Epithelial cell of esophagus (primary cell): Measurements from ENCODE around the gene BSCL2.
"Not testable (repeated sequence)": the region's sequence is repeated elsewhere in the genome, so short reads cannot be mapped to it uniquely, and the experiment has no call there.

ENCODE experiments used
- DNase-seq: peaks from one replicate; pipeline ENCODE4 v3.0.0; 2010; ENCODE audit warnings: low read depth
- H3K4me3 ChIP-seq: 2 replicates; pipeline ENCODE4 v1.5.1; 2011; ENCODE audit warnings: mild to moderate bottlenecking, low read length, control low read depth
- TF ChIP-seq, protein P1 (sequence below): IDR thresholded peaks from 2 replicates; pipeline ENCODE4 v1.5.1; 2011; ENCODE audit warnings: low read depth, mild to moderate bottlenecking, low read length, control low read depth, inconsistent platforms; ENCODE audit not compliant: insufficient read depth; ENCODE audit errors: missing control alignments

The BSCL2 gene

DNA sequence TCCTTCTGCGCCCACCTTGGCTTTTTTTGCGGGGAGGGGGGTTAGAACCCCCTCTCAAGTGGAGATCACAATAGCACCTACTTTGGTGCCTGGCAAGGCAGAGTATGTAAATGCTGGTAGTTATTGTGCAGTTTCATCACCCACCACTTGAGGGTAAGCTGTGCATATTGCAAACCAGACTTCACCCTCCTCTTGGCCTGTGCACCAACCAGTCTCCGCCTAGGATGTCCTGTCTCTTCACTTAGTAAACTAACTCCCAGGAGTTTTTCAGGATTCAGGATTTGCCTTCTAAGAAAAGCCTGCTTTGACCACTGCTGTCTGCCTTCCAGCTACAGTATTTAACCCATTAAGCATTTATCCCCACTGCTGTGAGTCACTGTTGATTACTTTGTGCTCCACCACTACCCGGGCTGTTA, 26.4 kb downstream of the BSCL2 start:
- TF ChIP-seq, protein P1, sequence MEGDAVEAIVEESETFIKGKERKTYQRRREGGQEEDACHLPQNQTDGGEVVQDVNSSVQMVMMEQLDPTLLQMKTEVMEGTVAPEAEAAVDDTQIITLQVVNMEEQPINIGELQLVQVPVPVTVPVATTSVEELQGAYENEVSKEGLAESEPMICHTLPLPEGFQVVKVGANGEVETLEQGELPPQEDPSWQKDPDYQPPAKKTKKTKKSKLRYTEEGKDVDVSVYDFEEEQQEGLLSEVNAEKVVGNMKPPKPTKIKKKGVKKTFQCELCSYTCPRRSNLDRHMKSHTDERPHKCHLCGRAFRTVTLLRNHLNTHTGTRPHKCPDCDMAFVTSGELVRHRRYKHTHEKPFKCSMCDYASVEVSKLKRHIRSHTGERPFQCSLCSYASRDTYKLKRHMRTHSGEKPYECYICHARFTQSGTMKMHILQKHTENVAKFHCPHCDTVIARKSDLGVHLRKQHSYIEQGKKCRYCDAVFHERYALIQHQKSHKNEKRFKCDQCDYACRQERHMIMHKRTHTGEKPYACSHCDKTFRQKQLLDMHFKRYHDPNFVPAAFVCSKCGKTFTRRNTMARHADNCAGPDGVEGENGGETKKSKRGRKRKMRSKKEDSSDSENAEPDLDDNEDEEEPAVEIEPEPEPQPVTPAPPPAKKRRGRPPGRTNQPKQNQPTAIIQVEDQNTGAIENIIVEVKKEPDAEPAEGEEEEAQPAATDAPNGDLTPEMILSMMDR, result peak; percentile 79
- H3K4me3 ChIP-seq, result no peak overlapping the region
- peak; percentile 81 for DNase-seq

DNA sequence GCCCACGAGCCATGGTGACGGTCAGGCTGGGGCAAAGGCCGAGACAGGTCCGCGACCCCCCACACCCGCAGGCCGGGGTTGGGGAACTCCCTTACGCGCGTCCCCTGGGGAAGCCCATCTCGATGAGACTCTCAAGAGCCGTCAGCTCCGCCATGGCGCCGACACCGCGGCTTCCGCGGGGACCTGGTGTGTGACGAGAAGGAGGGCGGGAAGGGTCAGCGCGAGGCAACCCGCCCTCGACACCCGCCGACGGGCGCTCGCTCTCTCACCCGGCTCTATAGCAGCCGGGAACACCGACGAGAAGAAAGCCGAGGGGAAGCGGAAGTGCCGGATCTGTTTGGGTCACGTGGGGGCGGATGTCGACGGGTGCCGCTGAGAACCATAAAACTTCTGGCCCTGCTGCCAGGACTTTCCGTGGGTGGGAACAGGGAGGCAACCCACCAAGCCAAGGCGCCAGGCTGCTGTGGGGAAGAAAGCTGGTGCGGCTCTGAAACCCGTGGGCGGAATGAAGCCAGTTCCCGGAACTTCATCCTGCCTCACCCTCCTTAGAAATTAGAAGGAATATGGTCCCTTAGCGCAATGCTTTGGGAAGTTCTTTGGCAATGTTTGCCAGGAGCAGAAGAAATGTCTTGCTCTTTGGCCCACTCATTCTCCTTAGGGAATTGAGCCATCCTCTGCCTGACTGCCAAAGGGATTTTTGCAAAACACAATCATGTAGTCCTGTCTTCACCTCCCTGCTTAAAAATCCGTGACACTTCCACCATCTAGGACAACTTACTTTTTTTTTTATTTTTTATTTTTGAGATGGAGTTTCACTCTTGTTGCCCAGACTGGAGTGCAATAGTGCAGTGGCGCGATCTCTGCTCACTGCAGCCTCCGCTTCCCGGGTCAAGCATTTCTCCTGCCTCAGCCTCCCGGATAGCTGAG, 28.2 kb downstream of the BSCL2 start, which contains the start of gene UBXN1:
Gene UBXN1, minus strand, starts transcription at position 304 of the 927 bp plus-strand sequence. Its CDS starts 150 bp downstream, at position 154.
- peak within 1 kb of the TSS; percentile 92 for H3K4me3 ChIP-seq
- TF ChIP-seq, protein P1, result no peak
- DNase-seq, result peak; percentile 89

DNA sequence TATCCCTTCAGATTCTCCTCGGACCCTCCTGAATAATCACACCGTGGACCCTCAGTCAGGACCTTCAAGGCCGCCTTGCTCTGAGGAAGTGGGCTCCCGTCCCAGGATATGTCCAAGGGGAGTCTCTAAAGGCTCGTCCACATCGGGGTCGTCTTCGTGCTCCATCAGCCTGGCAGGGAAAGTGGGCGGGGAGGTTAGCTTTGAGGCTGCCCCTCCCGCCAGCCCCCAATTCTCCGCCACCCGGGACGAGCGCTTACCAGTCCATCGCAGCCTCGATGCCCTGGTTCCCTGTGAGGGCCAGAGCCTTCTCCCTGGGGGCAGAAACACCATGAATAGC, 28.8 kb downstream of the BSCL2 start:
- H3K4me3 ChIP-seq, result peak overlapping the region; percentile 92
- no peak for DNase-seq
- TF ChIP-seq, protein P1, result no peak

DNA sequence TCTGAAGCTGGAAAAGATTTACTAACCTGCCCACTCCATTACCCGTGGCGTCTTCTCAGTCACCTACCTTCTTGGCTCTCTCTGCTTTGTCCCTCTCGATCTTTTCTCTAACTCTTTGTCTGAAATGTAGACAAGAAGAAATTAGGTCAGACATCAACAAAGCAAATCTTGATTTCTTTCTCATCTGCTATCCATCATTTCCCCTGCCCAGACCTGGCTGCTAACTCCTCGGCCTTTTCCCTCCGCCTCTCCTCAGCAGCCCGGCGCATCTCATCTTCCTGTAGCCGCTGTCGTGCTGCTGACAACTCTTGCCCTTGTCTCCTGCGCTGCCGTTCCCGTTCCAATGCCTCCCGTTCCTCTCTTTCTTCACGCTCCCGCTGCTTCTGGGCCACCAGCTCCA, 29.5 kb downstream of the BSCL2 start:
- peak overlapping the region; percentile 92 for H3K4me3 ChIP-seq
- TF ChIP-seq, protein P1, result no peak
- DNase-seq, result no peak

DNA sequence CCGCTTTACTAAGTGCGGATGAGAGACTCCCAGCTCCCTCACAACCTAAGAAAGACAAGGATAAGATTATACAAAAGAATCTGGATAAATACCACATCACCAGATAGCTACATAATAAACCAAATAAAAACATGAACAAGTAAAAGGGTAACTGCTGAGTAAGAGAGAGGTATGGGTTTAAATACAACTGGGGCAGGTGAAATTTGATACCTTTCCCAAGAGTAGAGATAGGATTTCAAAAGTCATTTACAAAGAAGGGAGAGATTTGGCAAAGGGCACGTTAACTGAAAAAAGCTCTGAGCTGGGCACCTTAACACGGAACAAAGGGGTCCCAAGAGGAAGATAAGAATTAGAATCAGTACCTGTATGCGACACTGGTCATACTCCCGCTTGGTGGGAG, 30.1 kb downstream of the BSCL2 start:
- no peak for DNase-seq
- TF ChIP-seq, protein P1, result no peak
- no peak overlapping the region for H3K4me3 ChIP-seq

DNA sequence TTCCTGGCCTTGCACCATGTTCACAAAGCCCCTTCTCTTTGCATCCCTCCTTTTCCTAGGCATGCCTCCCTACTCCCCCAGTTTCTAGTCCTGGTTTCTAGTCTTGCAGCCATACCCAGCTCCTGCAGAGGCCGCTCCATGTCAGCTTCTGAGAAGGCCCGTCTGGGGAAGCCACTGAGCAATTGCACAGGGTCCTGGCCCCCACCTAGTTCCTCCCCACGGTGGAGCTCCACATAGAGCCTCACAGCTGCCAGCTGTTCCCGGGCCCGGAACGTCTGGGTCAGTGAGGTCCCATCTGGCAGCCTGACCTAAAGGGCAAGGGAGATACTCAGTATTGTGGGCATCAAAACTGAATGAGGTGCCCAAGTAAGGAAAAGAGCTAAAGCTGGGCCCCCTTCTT, 30.5 kb downstream of the BSCL2 start:
- DNase-seq, result no peak
- H3K4me3 ChIP-seq, result no peak overlapping the region
- TF ChIP-seq, protein P1, result peak; percentile 2

DNA sequence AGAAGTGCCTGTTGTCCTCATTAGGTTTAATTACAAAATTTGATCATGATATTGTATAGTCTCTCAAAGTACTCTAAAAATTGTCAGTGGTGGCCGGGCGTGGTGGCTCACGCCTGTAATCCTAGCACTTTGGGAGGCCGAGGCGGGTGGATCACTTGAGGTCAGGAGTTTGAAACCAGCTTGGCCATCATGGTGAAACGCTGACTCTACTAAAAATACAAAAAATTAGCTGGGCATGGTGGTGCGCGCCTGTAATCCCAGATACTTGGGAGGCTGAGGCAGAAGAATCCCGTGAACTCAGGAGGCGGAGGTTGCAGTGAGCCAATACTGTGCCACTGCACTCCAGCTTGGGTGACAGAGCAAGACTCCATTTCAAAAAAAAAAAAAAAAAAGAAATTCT, 31.8 kb downstream of the BSCL2 start:
- DNase-seq, result not testable (repeated sequence)

More for the DNA sequence above, 31.8 kb downstream of the BSCL2 start:
- H3K4me3 ChIP-seq, result not testable (repeated sequence)
